DND-41 (cell line): ENCODE measurements around the gene RARRES1.

ENCODE experiments used
- ATAC-seq: fragments of 200-7000 bp; cut with Tn5 transposase; 3 replicates; pipeline ENCODE4 v1.9.1; 2021; ENCODE audit warnings: low read depth; ENCODE audit not compliant: insufficient read depth
- DNase-seq: peaks from one replicate; pipeline ENCODE4 v3.0.0-alpha.2; 2020
- H2AFZ ChIP-seq: 2 replicates; pipeline ENCODE4 v1.6.0; 2012; ENCODE audit warnings: low read depth, low read length
- H3K27ac ChIP-seq: 2 replicates; pipeline ENCODE4 v1.5.1; 2012; ENCODE audit warnings: low read length, inconsistent platforms
- H3K27me3 ChIP-seq: fragments of 200-600 bp; sonication (generic); 2 replicates; pipeline ENCODE4 v1.6.0; 2012; ENCODE audit warnings: low read length, mild to moderate bottlenecking, inconsistent platforms; ENCODE audit not compliant: insufficient read depth, poor library complexity
- H3K36me3 ChIP-seq: 2 replicates; pipeline ENCODE4 v1.5.1; 2012; ENCODE audit warnings: low read length, inconsistent platforms; ENCODE audit not compliant: insufficient read depth
- H3K4me1 ChIP-seq: 2 replicates; pipeline ENCODE4 v1.5.1; 2012; ENCODE audit warnings: mild to moderate bottlenecking, low read length; ENCODE audit not compliant: insufficient read depth
- H3K4me2 ChIP-seq: 2 replicates; pipeline ENCODE4 v1.6.0; 2012; ENCODE audit warnings: mild to moderate bottlenecking, moderate library complexity, low read length, inconsistent platforms; ENCODE audit not compliant: insufficient read depth
- H3K4me3 ChIP-seq, 2 experiments: fragments of 200-600 bp in 1 of 2; shearing (Covaris generic) in 1 of 2; 2 replicates each; pipeline ENCODE4 v1.5.1; 2012 to 2016; ENCODE audit warnings: inconsistent platforms in 2 of 2, low read length in 2 of 2, mild to moderate bottlenecking in 2 of 2, low read depth in 1 of 2, moderate library complexity in 1 of 2
- H3K79me2 ChIP-seq: 2 replicates; pipeline ENCODE4 v1.6.0; 2012; ENCODE audit warnings: low read length, inconsistent platforms; ENCODE audit not compliant: insufficient read depth
- H3K9ac ChIP-seq: 2 replicates; pipeline ENCODE4 v1.6.0; 2012; ENCODE audit warnings: low read depth, mild to moderate bottlenecking, inconsistent platforms, low read length, moderate library complexity
- H3K9me3 ChIP-seq: 2 replicates; pipeline ENCODE4 v1.5.1; 2012; ENCODE audit warnings: low read length, moderate library complexity, mild to moderate bottlenecking, inconsistent platforms; ENCODE audit not compliant: insufficient read depth, severe bottlenecking
- H4K20me1 ChIP-seq: 2 replicates; pipeline ENCODE4 v1.6.0; 2012; ENCODE audit warnings: low read length; ENCODE audit not compliant: insufficient read depth
- CTCF ChIP-seq: IDR thresholded peaks from 2 replicates; pipeline ENCODE4 v1.5.1; 2012; ENCODE audit warnings: borderline replicate concordance, low read length, moderate library complexity, mild to moderate bottlenecking; ENCODE audit not compliant: poor library complexity, severe bottlenecking; ENCODE audit errors: extremely low read depth
- EZH2 ChIP-seq: IDR thresholded peaks from 3 replicates; pipeline ENCODE4 v1.6.1; 2012; ENCODE audit warnings: borderline replicate concordance, low read depth, mild to moderate bottlenecking, moderate library complexity, low read length, inconsistent platforms; ENCODE audit not compliant: severe bottlenecking

The RARRES1 gene

GRCh38 chr3:158733656-158734055 lies 1.4 kb upstream of the RARRES1 start:
- TF ChIP-seq CTCF = no peak
- no peak for TF ChIP-seq EZH2
- no peaks in the 10 kb centered on the region for H3K79me2 ChIP-seq
- no peak overlapping the region for H3K9ac ChIP-seq
- no peaks in the 10 kb centered on the region for H3K27me3 ChIP-seq
- H3K4me3 ChIP-seq = no peak overlapping the region
- H2AFZ ChIP-seq = no peak overlapping the region
- H3K4me2 ChIP-seq = no peak overlapping the region
- H3K9me3 ChIP-seq = peaks cover 7% of the 10 kb centered on the region
- H3K4me1 ChIP-seq = no peaks in the 10 kb centered on the region
- no peak overlapping the region for H3K27ac ChIP-seq
- ATAC-seq (no peak), DNase-seq (no peak)
- no peaks in the 10 kb centered on the region for H3K36me3 ChIP-seq
- H4K20me1 ChIP-seq = no peaks in the 10 kb centered on the region

- no peak for ATAC-seq
These were observed 571 bp upstream of the RARRES1 start for GRCh38 chr3:158732856-158733200.

GRCh38 chr3:158731486-158731885 lies 771 bp downstream of the RARRES1 start:
- no peak overlapping the region for H3K4me2 ChIP-seq
- no peak overlapping the region for H3K4me3 ChIP-seq
- peaks cover 7% of the 10 kb centered on the region for H3K9me3 ChIP-seq
- no peak overlapping the region for H2AFZ ChIP-seq
- TF ChIP-seq CTCF (no peak), EZH2 (no peak)
- no peaks in the 10 kb centered on the region for H3K27me3 ChIP-seq
- no peaks in the 10 kb centered on the region for H3K79me2 ChIP-seq
- no peak overlapping the region for H3K27ac ChIP-seq
- no peak overlapping the region for H3K9ac ChIP-seq
- peaks cover 2% of the 10 kb centered on the region; the same call in 1 of the 2 replicates for H3K4me1 ChIP-seq
- no peaks in the 10 kb centered on the region for H4K20me1 ChIP-seq
- ATAC-seq = no peak
- no peak for DNase-seq
- no peaks in the 10 kb centered on the region for H3K36me3 ChIP-seq

More at GRCh38 chr3:158732856-158733200, 571 bp upstream of the RARRES1 start:
- no peak for DNase-seq
- Histone ChIP-seq H3K4me1 (peaks cover 2% of the 10 kb centered on the region; the same call in 1 of the 2 replicates), H2AFZ (no peak overlapping the region), H3K36me3 (no peaks in the 10 kb centered on the region), H3K27ac (no peak overlapping the region), H3K4me2 (no peak overlapping the region), H3K79me2 (no peaks in the 10 kb centered on the region), H3K27me3 (no peaks in the 10 kb centered on the region), H3K4me3 (no peak overlapping the region), H4K20me1 (no peaks in the 10 kb centered on the region), H3K9ac (no peak overlapping the region), H3K9me3 (peaks cover 7% of the 10 kb centered on the region)
- TF ChIP-seq CTCF (no peak), EZH2 (no peak)

- Histone ChIP-seq H3K9ac (no peak overlapping the region), H2AFZ (no peak overlapping the region), H3K27me3 (no peaks in the 10 kb centered on the region), H4K20me1 (no peaks in the 10 kb centered on the region), H3K79me2 (no peaks in the 10 kb centered on the region), H3K4me1 (peaks cover 2% of the 10 kb centered on the region; the same call in 1 of the 2 replicates), H3K36me3 (no peaks in the 10 kb centered on the region), H3K27ac (no peak overlapping the region), H3K9me3 (peaks cover 2% of the 10 kb centered on the region), H3K4me3 (no peak overlapping the region), H3K4me2 (no peak overlapping the region)
- TF ChIP-seq EZH2 = no peak
- TF ChIP-seq CTCF = no peak
- no peak for ATAC-seq
- no peak for DNase-seq
These were observed 3.4 kb downstream of the RARRES1 start for GRCh38 chr3:158728851-158729250.
